Measurements from ENCODE around the gene AGAP2. TPM values are rescaled to one million over a fixed set of nuclear protein-coding genes. Genes with fewer than 3 reads are reported as not detected.

Gene AGAP2
- total RNA-seq, 1 donor: 0.72 TPM

DNA sequence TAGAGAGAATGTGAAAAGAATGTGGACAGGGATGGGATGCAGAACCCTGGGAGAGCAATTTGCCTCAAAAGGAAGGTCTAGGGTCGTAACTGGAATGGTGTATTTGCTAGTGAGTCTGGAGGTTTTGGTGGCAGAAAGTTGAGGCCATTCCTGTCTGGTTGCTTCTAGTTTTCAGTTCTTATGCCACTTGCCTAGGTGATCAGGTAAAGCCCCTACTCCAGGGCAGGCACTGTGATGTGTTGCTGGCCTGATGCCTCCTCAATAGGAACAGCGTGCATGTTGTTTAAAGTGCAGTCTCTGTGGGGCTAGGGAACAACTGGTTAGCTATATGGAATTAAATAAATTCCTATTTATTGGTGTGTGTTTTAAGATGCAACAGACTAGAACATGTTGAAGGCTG, 38.2 kb downstream of the AGAP2 start:
- Histone ChIP-seq H3K27me3 (ENCODE audit: insufficient read depth, low read length) (no peaks in the 10 kb centered on the region), H3K4me1 (ENCODE audit: insufficient read depth, low read length) (no peaks in the 10 kb centered on the region), H3K36me3 (ENCODE audit: insufficient read depth, low read length) (peaks cover 38% of the 10 kb centered on the region), H3K79me2 (ENCODE audit: insufficient read depth, low read length) (peaks cover 5% of the 10 kb centered on the region), H4K20me1 (ENCODE audit: insufficient read depth, low read length) (no peaks in the 10 kb centered on the region), H3K9me3 (ENCODE audit: low read depth, low read length) (no peaks in the 10 kb centered on the region), H3K27ac (ENCODE audit: low read depth, low read length) (no peak overlapping the region), H3K4me2 (ENCODE audit: insufficient read depth, low read length) (no peak overlapping the region), H2AFZ (ENCODE audit: low read length) (no peak overlapping the region), H3K4me3 (ENCODE audit: insufficient read depth, low read length) (no peak overlapping the region)
- no peak for DNase-seq (ENCODE audit: insufficient read length, low spot score, missing footprints)
- TF ChIP-seq, protein P1, sequence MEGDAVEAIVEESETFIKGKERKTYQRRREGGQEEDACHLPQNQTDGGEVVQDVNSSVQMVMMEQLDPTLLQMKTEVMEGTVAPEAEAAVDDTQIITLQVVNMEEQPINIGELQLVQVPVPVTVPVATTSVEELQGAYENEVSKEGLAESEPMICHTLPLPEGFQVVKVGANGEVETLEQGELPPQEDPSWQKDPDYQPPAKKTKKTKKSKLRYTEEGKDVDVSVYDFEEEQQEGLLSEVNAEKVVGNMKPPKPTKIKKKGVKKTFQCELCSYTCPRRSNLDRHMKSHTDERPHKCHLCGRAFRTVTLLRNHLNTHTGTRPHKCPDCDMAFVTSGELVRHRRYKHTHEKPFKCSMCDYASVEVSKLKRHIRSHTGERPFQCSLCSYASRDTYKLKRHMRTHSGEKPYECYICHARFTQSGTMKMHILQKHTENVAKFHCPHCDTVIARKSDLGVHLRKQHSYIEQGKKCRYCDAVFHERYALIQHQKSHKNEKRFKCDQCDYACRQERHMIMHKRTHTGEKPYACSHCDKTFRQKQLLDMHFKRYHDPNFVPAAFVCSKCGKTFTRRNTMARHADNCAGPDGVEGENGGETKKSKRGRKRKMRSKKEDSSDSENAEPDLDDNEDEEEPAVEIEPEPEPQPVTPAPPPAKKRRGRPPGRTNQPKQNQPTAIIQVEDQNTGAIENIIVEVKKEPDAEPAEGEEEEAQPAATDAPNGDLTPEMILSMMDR (IDR thresholded peaks at IDR 0.05; ENCODE audit: extremely low read depth, low read depth, low read length): no peak

GRCh38 chr12:57698414-57698813, 40.1 kb downstream of the AGAP2 start:
- Histone ChIP-seq H3K27ac (ENCODE audit: low read depth, low read length) (no peak overlapping the region), H3K4me2 (ENCODE audit: insufficient read depth, low read length) (no peak overlapping the region), H3K9me3 (ENCODE audit: low read depth, low read length) (no peaks in the 10 kb centered on the region), H3K4me3 (ENCODE audit: insufficient read depth, low read length) (no peak overlapping the region), H3K27me3 (ENCODE audit: insufficient read depth, low read length) (no peaks in the 10 kb centered on the region), H3K4me1 (ENCODE audit: insufficient read depth, low read length) (peaks cover 6% of the 10 kb centered on the region), H3K79me2 (ENCODE audit: insufficient read depth, low read length) (peaks cover 15% of the 10 kb centered on the region), H4K20me1 (ENCODE audit: insufficient read depth, low read length) (no peaks in the 10 kb centered on the region), H3K36me3 (ENCODE audit: insufficient read depth, low read length) (peaks cover 31% of the 10 kb centered on the region), H2AFZ (ENCODE audit: low read length) (no peak overlapping the region)
- DNase-seq (ENCODE audit: insufficient read length, low spot score, missing footprints): no peak
- TF ChIP-seq, protein P1 (IDR thresholded peaks at IDR 0.05; ENCODE audit: extremely low read depth, low read depth, low read length): no peak

DNA sequence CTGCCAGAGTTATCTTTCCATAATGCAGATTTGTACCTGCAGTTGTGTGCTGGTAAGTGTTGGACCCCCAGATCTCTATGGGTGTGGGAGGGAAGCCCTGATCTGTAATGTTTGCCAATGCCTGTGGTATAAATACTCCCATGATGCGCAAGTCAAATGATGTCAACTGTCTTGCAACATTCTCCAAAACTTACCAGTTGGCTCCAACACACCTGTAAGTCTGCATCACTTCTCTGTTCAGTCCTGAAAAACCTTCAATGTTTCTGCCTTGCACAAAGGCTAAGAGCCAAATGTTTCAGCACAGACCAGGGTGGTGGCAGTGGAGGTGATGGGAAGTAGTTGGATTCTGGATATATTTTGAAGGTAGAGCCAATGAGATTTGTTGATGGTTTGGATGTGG, 41.5 kb downstream of the AGAP2 start:
- Histone ChIP-seq H3K4me3 (ENCODE audit: insufficient read depth, low read length) (no peak overlapping the region), H3K36me3 (ENCODE audit: insufficient read depth, low read length) (peaks cover 26% of the 10 kb centered on the region)
- TF ChIP-seq, protein P1 (IDR thresholded peaks at IDR 0.05; ENCODE audit: extremely low read depth, low read depth, low read length): no peak

DNA sequence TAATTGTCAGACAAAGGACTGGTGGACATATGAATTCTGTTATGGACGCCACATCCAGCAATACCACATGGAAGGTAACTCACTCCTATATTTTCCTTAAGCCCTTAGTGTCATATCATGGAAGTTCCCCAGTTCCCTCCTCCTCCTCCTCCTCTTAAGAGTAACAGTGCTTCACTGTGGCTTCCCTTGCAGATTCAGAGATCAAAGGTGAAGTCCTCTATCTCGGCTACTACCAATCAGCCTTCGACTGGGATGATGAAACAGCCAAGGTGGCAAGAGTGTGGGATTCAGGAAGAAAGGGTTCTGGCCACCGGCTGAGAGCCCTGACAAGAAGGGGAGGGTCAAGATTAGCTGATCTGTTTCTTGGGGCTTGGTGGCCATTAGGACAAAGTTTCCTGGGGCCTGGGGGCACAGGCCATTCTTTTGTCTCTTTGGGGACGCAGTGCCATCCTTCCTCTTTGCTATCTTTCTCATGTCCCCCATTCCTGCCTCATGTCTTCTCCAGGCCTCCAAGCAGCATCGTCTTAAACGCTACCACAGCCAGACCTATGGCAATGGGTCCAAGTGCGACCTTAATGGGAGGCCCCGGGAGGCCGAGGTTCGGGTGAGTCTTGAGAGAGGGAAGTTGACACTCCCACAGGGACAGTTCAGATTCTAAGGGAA, 42.6 kb downstream of the AGAP2 start:
- DNase-seq (ENCODE audit: insufficient read length, low spot score, missing footprints): no peak
- H3K4me1 ChIP-seq (ENCODE audit: insufficient read depth, low read length): peaks cover 6% of the 10 kb centered on the region
- H3K4me3 ChIP-seq (ENCODE audit: insufficient read depth, low read length): no peak overlapping the region
- H3K36me3 ChIP-seq (ENCODE audit: insufficient read depth, low read length): peaks cover 26% of the 10 kb centered on the region
- no peaks in the 10 kb centered on the region for H4K20me1 ChIP-seq (ENCODE audit: insufficient read depth, low read length)
- H3K27ac ChIP-seq (ENCODE audit: low read depth, low read length): no peak overlapping the region
- H3K79me2 ChIP-seq (ENCODE audit: insufficient read depth, low read length): peaks cover 15% of the 10 kb centered on the region
- no peak overlapping the region for H2AFZ ChIP-seq (ENCODE audit: low read length)
- H3K27me3 ChIP-seq (ENCODE audit: insufficient read depth, low read length): no peaks in the 10 kb centered on the region
- H3K9me3 ChIP-seq (ENCODE audit: low read depth, low read length): no peaks in the 10 kb centered on the region
- TF ChIP-seq, protein P1 (IDR thresholded peaks at IDR 0.05; ENCODE audit: extremely low read depth, low read depth, low read length): no peak
- no peak overlapping the region for H3K4me2 ChIP-seq (ENCODE audit: insufficient read depth, low read length)

More for the DNA sequence above, 41.5 kb downstream of the AGAP2 start:
- no peaks in the 10 kb centered on the region for H3K9me3 ChIP-seq (ENCODE audit: low read depth, low read length)
- no peak overlapping the region for H3K27ac ChIP-seq (ENCODE audit: low read depth, low read length)
- no peak overlapping the region for H3K4me2 ChIP-seq (ENCODE audit: insufficient read depth, low read length)
- peaks cover 15% of the 10 kb centered on the region for H3K79me2 ChIP-seq (ENCODE audit: insufficient read depth, low read length)
- no peak for DNase-seq (ENCODE audit: insufficient read length, low spot score, missing footprints)
- peaks cover 6% of the 10 kb centered on the region for H3K4me1 ChIP-seq (ENCODE audit: insufficient read depth, low read length)
- no peaks in the 10 kb centered on the region for H3K27me3 ChIP-seq (ENCODE audit: insufficient read depth, low read length)
- no peak overlapping the region for H2AFZ ChIP-seq (ENCODE audit: low read length)
- no peaks in the 10 kb centered on the region for H4K20me1 ChIP-seq (ENCODE audit: insufficient read depth, low read length)
